ENCODE data around the gene ME2. TPM values are rescaled to one million over a fixed set of nuclear protein-coding genes. Genes with fewer than 3 reads are reported as not detected.

ME2 gene
- 18.1 and 29.0 TPM in 2 replicates for total RNA-seq (ENCODE audit: low replicate concordance)

GRCh38 chr18:50878345-50879301, at the start of gene ME2:
Gene ME2 (plus strand): TSS chr18:50879118. CDS start chr18:50895821, 16,703 bp downstream.

DNA sequence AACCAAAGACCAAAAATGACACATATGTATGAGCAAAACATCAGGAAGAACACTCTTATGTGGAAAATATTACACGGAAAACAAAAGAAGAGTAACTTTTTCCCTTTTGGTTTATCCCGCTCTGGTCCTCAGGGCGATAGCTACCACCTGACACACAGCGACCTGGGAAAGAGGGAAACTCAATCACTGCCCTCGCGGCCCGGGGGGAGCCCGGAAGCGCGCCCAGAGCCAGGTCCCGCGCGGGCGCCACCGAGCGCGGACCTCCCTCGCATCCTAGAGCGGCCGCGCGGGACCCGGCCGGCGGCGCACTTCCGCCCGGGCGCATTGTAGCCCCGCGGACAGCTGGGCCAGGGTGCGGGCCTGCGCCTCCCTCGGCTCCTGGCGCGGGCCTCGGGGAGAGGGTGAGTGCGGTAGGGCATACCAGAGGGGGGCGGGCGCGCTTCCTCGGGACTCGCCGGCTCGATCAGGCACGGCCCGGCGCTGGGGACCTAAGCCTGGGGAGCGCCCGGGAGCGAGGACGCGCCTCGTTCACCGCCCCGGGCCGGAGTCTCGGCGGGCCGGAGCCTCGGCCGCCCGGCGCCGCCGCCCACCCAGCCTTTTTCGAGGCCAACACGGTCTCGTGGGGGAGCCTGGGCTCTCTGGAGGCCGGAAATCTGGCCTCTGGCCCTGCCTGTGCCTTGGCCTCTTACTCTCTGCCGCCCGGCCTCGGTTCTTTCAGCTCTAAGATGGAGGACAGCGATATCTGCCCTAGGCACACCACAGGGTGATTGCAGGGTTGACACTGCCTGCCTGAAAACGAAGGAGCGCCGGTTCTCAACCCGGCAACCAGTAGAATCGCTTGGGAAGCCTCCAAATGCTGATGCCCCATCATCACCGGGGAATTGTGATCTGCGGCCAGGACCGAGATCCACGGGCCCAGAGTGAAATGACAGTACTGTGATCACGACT, 89.1 kb downstream of the ME2 start, which contains the start of gene ELAC1:
ELAC1 (plus strand) TSS at position 327 of the 948 bp plus-strand sequence. CDS start 6,365 bp downstream, outside the sequence.

Other genes with a start within 250 kb of the ME2 start
- gene MRO, start 59.1 kb upstream of the ME2 start, total RNA-seq (ENCODE audit: low replicate concordance), result not detected in 2 replicates
- 2.3 and 5.8 TPM in 2 replicates for gene ELAC1, start 88.9 kb downstream of the ME2 start, total RNA-seq (ENCODE audit: low replicate concordance)
- 62.1 and 117 TPM in 2 replicates for gene SMAD4, start 151.1 kb downstream of the ME2 start, total RNA-seq (ENCODE audit: low replicate concordance)